Lower leg skin (tissue), 4 donors: ENCODE data around the gene F10. TPM values are rescaled to one million over a fixed set of nuclear protein-coding genes. Genes with fewer than 3 reads are reported as not detected.
A peak's percentile ranks its signal among the peaks of the same experiment; 100 is the strongest.

Source experiments
- DNase-seq, 2 donors: peaks; one replicate each; pipeline ENCODE4 v3.0.0-alpha.2; 2019; ENCODE audit warnings: low spot score in 2 of 2
- H3K4me3 ChIP-seq: fragments of 200-600 bp; sonication (generic); 2 replicates; pipeline ENCODE4 v1.5.1; 2017; ENCODE audit warnings: mild to moderate bottlenecking, low read depth; ENCODE audit not compliant: poor library complexity, severe bottlenecking
- POLR2A ChIP-seq, 2 donors: fragments of 450-650 bp; IDR thresholded peaks; one replicate each; pipeline ENCODE4 v1.6.1; 2016 to 2017; ENCODE audit warnings: antibody characterized with exemption in 2 of 2, mild to moderate bottlenecking in 1 of 2, moderate library complexity in 1 of 2
- WGBS, 2 donors: methylation state at CpG; one replicate each; pipeline ENCODE4 v1.1.5; 2018; 5-methylcytosine and 5-hydroxymethylcytosine counted together
- intact Hi-C: fragments of 100-400 bp; cut with DNase I; formaldehyde crosslinking; loops from one replicate; pipeline ENCODE4 v1.15.0; 2023; ENCODE audit warnings: low total_unique reads
- total RNA-seq, 4 donors: library from RNA; depleted of rRNA; stranded (reverse); fragments of >200 nt; gene quantifications; one replicate each; pipeline ENCODE4 v1.1.0, GENCODE V29; 2016
- TF ChIP-seq, protein P1 (sequence below), 3 donors: fragments of 450-650 bp; IDR thresholded peaks; one replicate each; pipeline ENCODE4 v1.5.1; 2016; ENCODE audit warnings: antibody characterized with exemption in 3 of 3, mild to moderate bottlenecking in 3 of 3, moderate library complexity in 2 of 3

Gene F10
- total RNA-seq, 4 donors from 2014 or later, result 6.5 to 31.0 (median 9.3) TPM

GRCh38 chr13:113149711-113150549 lies 27.3 kb downstream of the F10 start:
- peak in 1 of 2 donors; percentile 83 for DNase-seq
- 86 to 89% methylated on average over 22 to 24 of the region's 26 CpGs for WGBS, 2 donors
- intact Hi-C loops, result no loop called here
- H3K4me3 ChIP-seq, result no peak overlapping the region
- TF ChIP-seq POLR2A (IDR thresholded peaks at IDR 0.05), result no peak
- TF ChIP-seq, protein P1, sequence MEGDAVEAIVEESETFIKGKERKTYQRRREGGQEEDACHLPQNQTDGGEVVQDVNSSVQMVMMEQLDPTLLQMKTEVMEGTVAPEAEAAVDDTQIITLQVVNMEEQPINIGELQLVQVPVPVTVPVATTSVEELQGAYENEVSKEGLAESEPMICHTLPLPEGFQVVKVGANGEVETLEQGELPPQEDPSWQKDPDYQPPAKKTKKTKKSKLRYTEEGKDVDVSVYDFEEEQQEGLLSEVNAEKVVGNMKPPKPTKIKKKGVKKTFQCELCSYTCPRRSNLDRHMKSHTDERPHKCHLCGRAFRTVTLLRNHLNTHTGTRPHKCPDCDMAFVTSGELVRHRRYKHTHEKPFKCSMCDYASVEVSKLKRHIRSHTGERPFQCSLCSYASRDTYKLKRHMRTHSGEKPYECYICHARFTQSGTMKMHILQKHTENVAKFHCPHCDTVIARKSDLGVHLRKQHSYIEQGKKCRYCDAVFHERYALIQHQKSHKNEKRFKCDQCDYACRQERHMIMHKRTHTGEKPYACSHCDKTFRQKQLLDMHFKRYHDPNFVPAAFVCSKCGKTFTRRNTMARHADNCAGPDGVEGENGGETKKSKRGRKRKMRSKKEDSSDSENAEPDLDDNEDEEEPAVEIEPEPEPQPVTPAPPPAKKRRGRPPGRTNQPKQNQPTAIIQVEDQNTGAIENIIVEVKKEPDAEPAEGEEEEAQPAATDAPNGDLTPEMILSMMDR (IDR thresholded peaks at IDR 0.05), result no peak

GRCh38 chr13:113150550-113151365 lies 28.2 kb downstream of the F10 start:
- intact Hi-C loops, result no loop called here
- TF ChIP-seq POLR2A (IDR thresholded peaks at IDR 0.05), result no peak
- TF ChIP-seq, protein P1 (IDR thresholded peaks at IDR 0.05), result no peak
- H3K4me3 ChIP-seq, result no peak overlapping the region
- 87 to 90% methylated on average over 30 to 31 of the region's 31 CpGs for WGBS, 2 donors
- DNase-seq, result peak in 1 of 2 donors; percentile 83

DNA sequence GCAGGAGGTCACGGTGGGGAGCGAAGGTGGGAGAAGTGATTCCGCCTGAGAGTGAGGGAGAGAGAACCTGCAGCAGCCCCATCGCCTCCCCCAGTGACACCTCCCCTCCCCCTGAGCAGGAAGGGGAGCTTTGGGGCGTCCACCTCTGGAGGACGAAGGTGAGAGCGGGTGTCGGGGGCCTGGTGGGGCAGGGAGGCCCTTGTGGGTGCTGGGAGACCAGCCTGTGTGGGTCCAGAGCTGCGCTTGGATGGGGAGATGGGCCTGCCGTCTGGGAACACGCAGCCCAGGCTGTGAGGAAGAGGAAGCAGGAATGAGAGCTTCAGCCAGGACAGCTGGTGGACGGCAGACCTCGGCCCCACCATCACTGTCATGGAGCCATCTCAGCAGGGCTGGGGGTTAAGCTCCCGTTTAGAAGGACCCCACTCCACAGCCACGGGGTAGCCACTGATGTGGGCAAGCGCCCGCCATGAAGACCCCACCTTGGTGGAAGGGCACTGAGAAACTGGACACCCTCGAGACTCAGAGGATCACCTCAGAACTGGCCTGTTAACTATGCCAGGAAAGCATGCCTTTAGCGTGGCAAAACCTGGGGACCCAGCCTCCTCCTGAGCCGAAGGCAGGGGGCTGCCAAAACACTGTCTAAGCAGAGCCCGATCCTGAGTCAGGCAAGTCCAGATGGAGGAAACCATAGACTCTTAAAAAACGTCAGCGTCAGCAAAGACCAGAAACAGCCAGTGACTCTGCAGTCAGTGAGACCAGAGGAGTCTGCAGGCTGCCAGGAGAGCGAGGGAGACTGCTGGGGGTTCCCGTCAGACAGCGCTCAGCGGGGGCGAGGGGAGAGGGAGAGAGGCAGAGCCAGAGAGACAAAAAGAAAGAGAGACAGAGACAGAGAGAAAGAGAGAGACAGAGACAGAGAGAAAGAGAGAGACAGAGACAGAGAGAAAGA lies 29.4 kb downstream of the F10 start:
- WGBS, 2 donors, result 64 to 69% methylated on average over 28 of the region's 28 CpGs

GRCh38 chr13:113152691-113152983 lies 30.0 kb downstream of the F10 start:
- no peak for TF ChIP-seq POLR2A (IDR thresholded peaks at IDR 0.05)
- TF ChIP-seq, protein P1 (IDR thresholded peaks at IDR 0.05), result no peak
- no peak overlapping the region for H3K4me3 ChIP-seq
- WGBS, 2 donors, result 30 to 43% methylated on average over 2 of the region's 2 CpGs
- DNase-seq, result no peak
- intact Hi-C loops, result no loop called here

More for the DNA sequence above, 29.4 kb downstream of the F10 start:
- H3K4me3 ChIP-seq, result no peak overlapping the region
- peak in 1 of 2 donors; percentile 86 for DNase-seq
- intact Hi-C loops, result no loop called here
- TF ChIP-seq POLR2A (IDR thresholded peaks at IDR 0.05), result no peak
- TF ChIP-seq, protein P1 (IDR thresholded peaks at IDR 0.05), result no peak
